GM12878 (cell line): ENCODE data around the gene ARRDC1. TPM values are rescaled to one million over a fixed set of nuclear protein-coding genes. Genes with fewer than 3 reads are reported as not detected.

Experiments used
- ATAC-seq: fragments of 200-7000 bp; cut with Tn5 transposase; 3 replicates; pipeline ENCODE4 v1.9.1; 2020; ENCODE audit warnings: mild to moderate bottlenecking, moderate library complexity
- BruUV-seq: library from RNA; stranded (reverse); fragments of 400-500 nt; replicated peaks from 2 replicates; lab custom pipeline; 2021; lab: Mats Ljungman, UMichigan
- CTCF ChIA-PET: fragments of 300-600 bp; sonication (Branson Sonifier 250); formaldehyde crosslinking; extraction: SDS; loops from one replicate; lab custom pipeline; 2021; ENCODE audit warnings: inconsistent platforms; lab: Yijun Ruan, JAX
- POLR2A ChIA-PET: fragments of 350-600 bp; formaldehyde crosslinking; extraction: SDS; loops from one replicate; lab custom pipeline; 2021; ENCODE audit warnings: inconsistent platforms; lab: Charles Lee
- RAD21 ChIA-PET: fragments of 300-600 bp; sonication (Branson Sonifier 250); formaldehyde crosslinking; loops from one replicate; lab custom pipeline; 2023; ENCODE audit warnings: antibody characterized with exemption; ENCODE audit not compliant: unreplicated experiment; lab: Charles Lee
- SMC1A ChIA-PET: fragments of 300-600 bp; sonication (Branson Sonifier 250); formaldehyde crosslinking; loops from one replicate; lab custom pipeline; 2023; ENCODE audit not compliant: unreplicated experiment, uncharacterized antibody; lab: Charles Lee
- DNase-seq: peaks from one replicate; pipeline ENCODE4 v3.0.0-alpha.2; 2011; ENCODE audit warnings: low read depth, low spot score
- FAIRE-seq: peaks from 3 replicates; lab custom pipeline; 2011; peaks lifted over from hg19 to GRCh38; lab: Jason Lieb, UNC
- H2AFZ ChIP-seq: 2 replicates; pipeline ENCODE4 v1.6.0; 2011; ENCODE audit warnings: low read depth, low read length, control low read depth; ENCODE audit not compliant: control insufficient read depth
- H3K27ac ChIP-seq: 2 replicates; pipeline ENCODE4 v1.5.1; 2011; ENCODE audit warnings: control low read depth; ENCODE audit not compliant: control insufficient read depth, insufficient read depth
- H3K27me3 ChIP-seq, 2 experiments: replicated peaks in 1 of 2; 2 replicates each; pipeline versions ENCODE4 v1.6.0 to v1.6.1; 2011; ENCODE audit warnings: low read length in 1 of 2; ENCODE audit not compliant: control insufficient read depth in 2 of 2, insufficient read depth in 2 of 2
- H3K36me3 ChIP-seq, 2 experiments: 2 replicates each; pipeline ENCODE4 v1.5.1; 2011; ENCODE audit warnings: low read length in 1 of 2; ENCODE audit not compliant: control insufficient read depth in 2 of 2, insufficient read depth in 2 of 2
- H3K4me1 ChIP-seq: 2 replicates; pipeline ENCODE4 v1.6.1; 2011; ENCODE audit warnings: mild to moderate bottlenecking, low read length, moderate library complexity, mixed read lengths; ENCODE audit not compliant: control insufficient read depth, insufficient read depth
- H3K4me2 ChIP-seq: 2 replicates; pipeline ENCODE4 v1.6.0; 2011; ENCODE audit warnings: control low read depth; ENCODE audit not compliant: control insufficient read depth, insufficient read depth
- H3K4me3 ChIP-seq: fragments of 200-600 bp; sonication (generic); 2 replicates; pipeline ENCODE4 v1.5.1; 2016
- H3K79me2 ChIP-seq: 2 replicates; pipeline ENCODE4 v1.6.0; 2011; ENCODE audit warnings: low read length; ENCODE audit not compliant: control insufficient read depth, insufficient read depth
- H3K9ac ChIP-seq: 2 replicates; pipeline ENCODE4 v1.8.0; 2011; ENCODE audit warnings: low read length, control low read depth, mixed read lengths; ENCODE audit not compliant: control insufficient read depth, insufficient read depth
- H3K9me3 ChIP-seq: replicated peaks from 3 replicates; pipeline ENCODE4 v1.5.1; 2011; ENCODE audit warnings: mild to moderate bottlenecking, low read length; ENCODE audit not compliant: control insufficient read depth, insufficient read depth
- H4K20me1 ChIP-seq: 2 replicates; pipeline ENCODE4 v1.6.0; 2011; ENCODE audit not compliant: control insufficient read depth, insufficient read depth
- FOS ChIP-seq: IDR thresholded peaks from 3 replicates; pipeline ENCODE4 v1.6.1; 2011; ENCODE audit warnings: borderline replicate concordance; ENCODE audit not compliant: insufficient read length; ENCODE audit errors: extremely low read depth
- FOXM1 ChIP-seq: IDR thresholded peaks from 2 replicates; pipeline ENCODE4 v1.6.1; 2012; ENCODE audit warnings: low read depth, mild to moderate bottlenecking, inconsistent platforms, low read length, moderate library complexity
- IKZF2 ChIP-seq, 2 experiments: fragments of 450-650 bp; IDR thresholded peaks; 2 replicates each; pipeline ENCODE4 v1.6.1; 2017; ENCODE audit warnings: mild to moderate bottlenecking in 2 of 2, moderate library complexity in 2 of 2
- NR2F1 ChIP-seq: fragments of 450-650 bp; conservative IDR thresholded peaks from 2 replicates; pipeline ENCODE4 v1.6.1; 2017; ENCODE audit warnings: mild to moderate bottlenecking
- POLR2A ChIP-seq: IDR thresholded peaks from 2 replicates; pipeline ENCODE4 v1.6.1; 2011; ENCODE audit warnings: low read depth, mild to moderate bottlenecking, low read length
- ZNF622 ChIP-seq: fragments of 450-650 bp; IDR thresholded peaks from 2 replicates; pipeline ENCODE4 v1.6.1; 2017; ENCODE audit warnings: mild to moderate bottlenecking, inconsistent platforms
- WGBS: methylation state at CpG from one replicate; pipeline ENCODE4 v1.1.6; 2016; ENCODE audit warnings: low lambda C conversion rate; ENCODE audit not compliant: insufficient replicate concordance, insufficient coverage; ENCODE audit errors: missing lambda C conversion rate; 5-methylcytosine and 5-hydroxymethylcytosine counted together
- in situ Hi-C: fragments of 300-500 bp; cut with MboI; formaldehyde crosslinking; loops from 9 replicates; pipeline ENCODE4 v1.14.3; 2018; ENCODE audit warnings: mixed read lengths
- intact Hi-C: fragments of 100-400 bp; cut with micrococcal nuclease; formaldehyde crosslinking; loops from one replicate; pipeline ENCODE4 v1.14.2; 2022; ENCODE audit not compliant: unreplicated experiment
- polyA plus RNA-seq, 11 experiments: library from polyadenylated mRNA; depleted of rRNA in 4 of 11; unstranded in 6 of 11; stranded (reverse) in 5 of 11; fragments of >200 nt; fragmentation: Nextera tagmentation in 4 of 11; fragmentation: Illumina TruSeq in 1 of 11; extraction: Ambion mirVana in 4 of 11; extraction: Trizol in 1 of 11; gene quantifications; 1 replicate in 1 of 11; 2 replicates in 10 of 11; pipeline versions ENCODE4 v1.2.1 to v1.2.3, GENCODE V29; 2011 to 2016; ENCODE audit warnings: inconsistent platforms in 2 of 11, missing spikeins in 2 of 11, low read depth in 1 of 11
- total RNA-seq, 4 experiments: library from RNA; depleted of rRNA in 3 of 4; stranded (reverse); fragments of >200 nt in 3 of 4; fragmentation: Illumina TruSeq in 1 of 4; extraction: Trizol in 1 of 4; gene quantifications; 2 replicates each; pipeline versions ENCODE4 v1.2.1 to v1.2.3, GENCODE V29; 2013 to 2021
- TF ChIP-seq, protein P1 (sequence below): fragments of 450-650 bp; formaldehyde crosslinking; IDR thresholded peaks from 2 replicates; pipeline ENCODE4 v1.5.0; 2022; ENCODE audit warnings: mild to moderate bottlenecking, missing genetic modification characterization
- TF ChIP-seq, protein P2 (sequence below): fragments of 450-650 bp; IDR thresholded peaks from 2 replicates; pipeline ENCODE4 v1.6.1; 2014; ENCODE audit warnings: mild to moderate bottlenecking

The ARRDC1 gene
- total and polyA plus RNA-seq, 10 of the 15 experiments (the other 5 are each of a cell fraction or from before 2014, with no cell fraction given): 0.23 to 34.4 (median 20.9) TPM

DNA sequence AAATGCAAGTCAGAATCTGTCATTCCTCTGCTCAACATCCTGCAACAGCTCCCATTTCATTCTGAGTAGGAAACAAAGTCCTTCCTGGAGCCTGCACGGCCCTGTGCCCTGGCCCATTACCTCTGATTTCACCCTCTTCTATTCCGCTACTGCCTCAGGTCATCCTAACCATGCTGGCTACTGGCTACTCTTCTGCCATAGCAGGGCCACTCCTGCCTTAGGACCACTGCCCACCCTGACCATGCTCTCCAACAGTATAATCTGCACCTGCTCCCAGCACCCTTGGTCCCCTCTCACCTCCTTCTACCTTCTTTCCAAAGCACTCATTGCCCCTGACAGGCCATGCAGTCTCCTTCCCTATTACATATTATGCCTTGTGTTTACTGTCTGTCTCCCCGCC is 34.9 kb upstream of the ARRDC1 start:
- no peak overlapping the region for H2AFZ ChIP-seq
- DNase-seq: no peak
- no TSS peak for BruUV-seq
- SMC1A ChIA-PET: no interaction called here
- H3K36me3 ChIP-seq: peaks cover 8 to 15% of the 10 kb centered on the region in 2 experiments
- no peaks in the 10 kb centered on the region for H3K4me1 ChIP-seq
- POLR2A ChIA-PET: no interaction called here
- CTCF ChIA-PET: no interaction called here
- intact Hi-C loops: no loop called here
- peaks cover 2% of the 10 kb centered on the region for H3K79me2 ChIP-seq
- WGBS: 96% methylated on average over 3 of the region's 3 CpGs
- no peak for ATAC-seq
- no peaks in the 10 kb centered on the region for H3K9me3 ChIP-seq
- no peak for TF ChIP-seq FOS
- TF ChIP-seq, protein P1, sequence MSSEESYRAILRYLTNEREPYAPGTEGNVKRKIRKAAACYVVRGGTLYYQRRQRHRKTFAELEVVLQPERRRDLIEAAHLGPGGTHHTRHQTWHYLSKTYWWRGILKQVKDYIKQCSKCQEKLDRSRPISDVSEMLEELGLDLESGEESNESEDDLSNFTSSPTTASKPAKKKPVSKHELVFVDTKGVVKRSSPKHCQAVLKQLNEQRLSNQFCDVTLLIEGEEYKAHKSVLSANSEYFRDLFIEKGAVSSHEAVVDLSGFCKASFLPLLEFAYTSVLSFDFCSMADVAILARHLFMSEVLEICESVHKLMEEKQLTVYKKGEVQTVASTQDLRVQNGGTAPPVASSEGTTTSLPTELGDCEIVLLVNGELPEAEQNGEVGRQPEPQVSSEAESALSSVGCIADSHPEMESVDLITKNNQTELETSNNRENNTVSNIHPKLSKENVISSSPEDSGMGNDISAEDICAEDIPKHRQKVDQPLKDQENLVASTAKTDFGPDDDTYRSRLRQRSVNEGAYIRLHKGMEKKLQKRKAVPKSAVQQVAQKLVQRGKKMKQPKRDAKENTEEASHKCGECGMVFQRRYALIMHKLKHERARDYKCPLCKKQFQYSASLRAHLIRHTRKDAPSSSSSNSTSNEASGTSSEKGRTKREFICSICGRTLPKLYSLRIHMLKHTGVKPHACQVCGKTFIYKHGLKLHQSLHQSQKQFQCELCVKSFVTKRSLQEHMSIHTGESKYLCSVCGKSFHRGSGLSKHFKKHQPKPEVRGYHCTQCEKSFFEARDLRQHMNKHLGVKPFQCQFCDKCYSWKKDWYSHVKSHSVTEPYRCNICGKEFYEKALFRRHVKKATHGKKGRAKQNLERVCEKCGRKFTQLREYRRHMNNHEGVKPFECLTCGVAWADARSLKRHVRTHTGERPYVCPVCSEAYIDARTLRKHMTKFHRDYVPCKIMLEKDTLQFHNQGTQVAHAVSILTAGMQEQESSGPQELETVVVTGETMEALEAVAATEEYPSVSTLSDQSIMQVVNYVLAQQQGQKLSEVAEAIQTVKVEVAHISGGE: no peak
- peak; percentile 53 for TF ChIP-seq POLR2A
- no peak for TF ChIP-seq IKZF2 (IDR thresholded peaks at IDR 0.05)
- TF ChIP-seq NR2F1: no peak
- no peak for TF ChIP-seq ZNF622
- TF ChIP-seq, protein P2, sequence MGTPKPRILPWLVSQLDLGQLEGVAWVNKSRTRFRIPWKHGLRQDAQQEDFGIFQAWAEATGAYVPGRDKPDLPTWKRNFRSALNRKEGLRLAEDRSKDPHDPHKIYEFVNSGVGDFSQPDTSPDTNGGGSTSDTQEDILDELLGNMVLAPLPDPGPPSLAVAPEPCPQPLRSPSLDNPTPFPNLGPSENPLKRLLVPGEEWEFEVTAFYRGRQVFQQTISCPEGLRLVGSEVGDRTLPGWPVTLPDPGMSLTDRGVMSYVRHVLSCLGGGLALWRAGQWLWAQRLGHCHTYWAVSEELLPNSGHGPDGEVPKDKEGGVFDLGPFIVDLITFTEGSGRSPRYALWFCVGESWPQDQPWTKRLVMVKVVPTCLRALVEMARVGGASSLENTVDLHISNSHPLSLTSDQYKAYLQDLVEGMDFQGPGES: no peak
- TF ChIP-seq FOXM1: no peak
- no peak overlapping the region for H3K4me2 ChIP-seq
- in situ Hi-C loops: no loop called here
- no peaks in the 10 kb centered on the region for H3K27me3 ChIP-seq
- H3K9ac ChIP-seq: no peak overlapping the region
- RAD21 ChIA-PET: no interaction called here
- H3K27ac ChIP-seq: no peak overlapping the region
- H4K20me1 ChIP-seq: no peaks in the 10 kb centered on the region
- no peak overlapping the region for H3K4me3 ChIP-seq
- no peak for FAIRE-seq
